Fibroblast of lung (primary cell): Measurements from ENCODE around the gene BAG3. TPM values are rescaled to one million over a fixed set of nuclear protein-coding genes. Genes with fewer than 3 reads are reported as not detected.

ENCODE experiments used
- DNase-seq, 2 donors: peaks; one replicate each; pipeline versions ENCODE4 v3.0.0 to v3.0.0-alpha.2; 2010; ENCODE audit warnings: low read depth in 2 of 2
- H2AFZ ChIP-seq: 2 replicates; pipeline ENCODE4 v1.5.1; 2012; ENCODE audit warnings: low read length, control low read depth, inconsistent platforms
- H3K27ac ChIP-seq: 2 replicates; pipeline ENCODE4 v1.5.1; 2011; ENCODE audit warnings: low read length, control low read depth; ENCODE audit not compliant: insufficient read depth
- H3K27me3 ChIP-seq: 2 replicates; pipeline ENCODE4 v1.5.1; 2011; ENCODE audit warnings: mild to moderate bottlenecking, low read length; ENCODE audit not compliant: control insufficient read depth, insufficient read depth
- H3K36me3 ChIP-seq: 2 replicates; pipeline ENCODE4 v1.5.1; 2011; ENCODE audit warnings: low read length; ENCODE audit not compliant: control insufficient read depth, insufficient read depth
- H3K4me1 ChIP-seq: 2 replicates; pipeline ENCODE4 v1.5.1; 2011; ENCODE audit warnings: low read length; ENCODE audit not compliant: control insufficient read depth, insufficient read depth; ENCODE audit errors: extremely low read depth
- H3K4me2 ChIP-seq: 2 replicates; pipeline ENCODE4 v1.5.1; 2011; ENCODE audit warnings: low read length, control low read depth; ENCODE audit not compliant: insufficient read depth; ENCODE audit errors: extremely low read depth
- H3K4me3 ChIP-seq, 4 experiments: fragments of 200-600 bp in 1 of 4; sonication (generic) in 1 of 4; replicated peaks in 1 of 4; 2 replicates each; pipeline ENCODE4 v1.5.1; 2011 to 2016; ENCODE audit warnings: low read length in 4 of 4, low read depth in 3 of 4, mild to moderate bottlenecking in 3 of 4, control low read depth in 2 of 4, inconsistent platforms in 1 of 4, mixed read lengths in 1 of 4; ENCODE audit not compliant: insufficient read depth in 1 of 4; ENCODE audit errors: control extremely low read depth in 1 of 4
- H3K79me2 ChIP-seq: 2 replicates; pipeline ENCODE4 v1.5.1; 2012; ENCODE audit warnings: mild to moderate bottlenecking, low read length, inconsistent platforms; ENCODE audit not compliant: control insufficient read depth, insufficient read depth
- H3K9ac ChIP-seq: 2 replicates; pipeline ENCODE4 v1.5.1; 2011; ENCODE audit warnings: mild to moderate bottlenecking, low read length, control low read depth; ENCODE audit not compliant: insufficient read depth
- H3K9me3 ChIP-seq: 2 replicates; pipeline ENCODE4 v1.5.1; 2012; ENCODE audit warnings: low read depth, low read length; ENCODE audit not compliant: control insufficient read depth, insufficient read depth
- H4K20me1 ChIP-seq: 2 replicates; pipeline ENCODE4 v1.5.1; 2011; ENCODE audit warnings: low read length; ENCODE audit not compliant: control insufficient read depth, insufficient read depth; ENCODE audit errors: extremely low read depth
- CTCF ChIP-seq, 2 donors: IDR thresholded peaks in 1 of 2; conservative IDR thresholded peaks in 1 of 2; 1 replicate in 1 of 2; 2 replicates in 1 of 2; pipeline ENCODE4 v1.5.1; 2011 to 2012; ENCODE audit warnings: low read length in 2 of 2, control low read depth in 1 of 2, inconsistent platforms in 1 of 2, low read depth in 1 of 2, mild to moderate bottlenecking in 1 of 2
- EZH2 ChIP-seq: IDR thresholded peaks from 2 replicates; pipeline ENCODE4 v1.5.1; 2012; ENCODE audit warnings: low read length, control low read depth, mild to moderate bottlenecking; ENCODE audit errors: missing control alignments
- polyA plus RNA-seq, 2 donors: library from polyadenylated mRNA; depleted of rRNA in 1 of 2; stranded (reverse) in 1 of 2; unstranded in 1 of 2; fragments of >200 nt; gene quantifications; 2 replicates each; pipeline ENCODE4 v1.2.1, GENCODE V29; 2011 to 2012; ENCODE audit warnings: missing spikeins in 1 of 2
- total RNA-seq: library from RNA; depleted of rRNA; stranded (reverse); fragments of >200 nt; gene quantifications from 2 replicates; pipeline ENCODE4 v1.2.1, GENCODE V29; 2014

Gene BAG3
- total and polyA plus RNA-seq, 2 donors (not counting 1 experiment from before 2014, with no cell fraction given), result 8.4 to 20.0 TPM

- Histone ChIP-seq H2AFZ (no peak overlapping the region), H3K27me3 (no peaks in the 10 kb centered on the region), H3K9me3 (no peaks in the 10 kb centered on the region), H3K79me2 (peaks cover 52% of the 10 kb centered on the region), H3K36me3 (peaks cover 32% of the 10 kb centered on the region), H3K4me2 (no peak overlapping the region), H3K4me3 (no peak overlapping the region), H3K27ac (no peak overlapping the region), H4K20me1 (no peaks in the 10 kb centered on the region), H3K4me1 (peaks cover 22% of the 10 kb centered on the region), H3K9ac (no peak overlapping the region)
- no peak for TF ChIP-seq CTCF (conservative IDR thresholded peaks at IDR 0.05 in 1 of 2, IDR thresholded peaks at IDR 0.05 in 1 of 2; ENCODE audit: low read depth in 1 of 2, low read length in 2 of 2)
- TF ChIP-seq EZH2, result no peak
- DNase-seq, result no peak
Measured at GRCh38 chr10:119672291-119672690, 21.1 kb downstream of the BAG3 start.

- H3K79me2 ChIP-seq, result peaks cover 45% of the 10 kb centered on the region
Measured at GRCh38 chr10:119673271-119673670, 22.1 kb downstream of the BAG3 start.

GRCh38 chr10:119675483-119676170 lies 24.4 kb downstream of the BAG3 start:
- H3K36me3 ChIP-seq, result peaks cover 27% of the 10 kb centered on the region
- no peak overlapping the region for H3K4me2 ChIP-seq
- no peak overlapping the region for H3K4me3 ChIP-seq
- no peaks in the 10 kb centered on the region for H4K20me1 ChIP-seq
- DNase-seq, result no peak
- no peaks in the 10 kb centered on the region for H3K27me3 ChIP-seq
- no peak for TF ChIP-seq CTCF (conservative IDR thresholded peaks at IDR 0.05 in 1 of 2, IDR thresholded peaks at IDR 0.05 in 1 of 2; ENCODE audit: low read depth in 1 of 2, low read length in 2 of 2)
- TF ChIP-seq EZH2, result no peak
- H2AFZ ChIP-seq, result no peak overlapping the region
- peaks cover 23% of the 10 kb centered on the region for H3K4me1 ChIP-seq
- no peaks in the 10 kb centered on the region for H3K9me3 ChIP-seq
- peaks cover 22% of the 10 kb centered on the region for H3K79me2 ChIP-seq
- H3K27ac ChIP-seq, result no peak overlapping the region
- H3K9ac ChIP-seq, result no peak overlapping the region

More at GRCh38 chr10:119673271-119673670, 22.1 kb downstream of the BAG3 start:
- no peak for DNase-seq
- no peaks in the 10 kb centered on the region for H3K9me3 ChIP-seq
- H3K9ac ChIP-seq, result no peak overlapping the region
- H3K4me1 ChIP-seq, result peaks cover 17% of the 10 kb centered on the region
- H3K27me3 ChIP-seq, result no peaks in the 10 kb centered on the region
- no peak overlapping the region for H3K27ac ChIP-seq
- H3K4me3 ChIP-seq, result no peak overlapping the region
- H2AFZ ChIP-seq, result no peak overlapping the region
- no peaks in the 10 kb centered on the region for H4K20me1 ChIP-seq
- peaks cover 35% of the 10 kb centered on the region for H3K36me3 ChIP-seq
- no peak for TF ChIP-seq EZH2
- TF ChIP-seq CTCF (conservative IDR thresholded peaks at IDR 0.05 in 1 of 2, IDR thresholded peaks at IDR 0.05 in 1 of 2; ENCODE audit: low read depth in 1 of 2, low read length in 2 of 2), result no peak
- no peak overlapping the region for H3K4me2 ChIP-seq
